ENCODE data around the gene CHPF.
A peak's percentile ranks its signal among the peaks of the same experiment; 100 is the strongest.

The CHPF gene

DNA sequence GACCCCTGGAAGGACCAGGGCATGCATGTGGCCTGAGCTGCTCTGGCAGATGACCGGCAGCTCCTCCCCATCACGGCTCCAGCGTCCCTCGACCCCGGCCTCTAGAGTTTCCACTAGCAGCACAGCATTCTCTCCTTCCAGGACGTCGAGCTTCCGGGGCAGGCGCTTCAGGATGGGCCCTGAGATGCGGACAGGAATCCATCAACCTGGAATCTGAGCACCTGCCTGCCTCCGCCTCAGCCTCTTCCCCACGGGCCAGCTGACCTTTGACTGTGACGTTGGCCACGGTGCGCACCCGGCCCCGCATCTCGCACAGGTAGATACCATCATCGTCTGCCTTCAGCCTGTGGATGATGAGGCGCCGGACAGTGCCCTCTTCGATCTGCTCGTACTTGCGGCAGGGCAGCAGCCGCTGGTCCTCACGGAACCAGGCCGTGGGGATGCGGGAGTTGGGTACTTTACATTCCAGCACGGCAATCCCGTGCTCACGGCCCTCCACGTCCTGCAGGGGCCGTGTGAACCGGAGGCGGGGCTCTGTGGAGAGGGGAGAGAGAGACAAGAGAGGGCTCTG lies 24.3 kb upstream of the CHPF start:
- no peak for DNase-seq

GRCh38 chr2:219567131-219567530 lies 23.5 kb upstream of the CHPF start:
- DNase-seq: no peak

DNA sequence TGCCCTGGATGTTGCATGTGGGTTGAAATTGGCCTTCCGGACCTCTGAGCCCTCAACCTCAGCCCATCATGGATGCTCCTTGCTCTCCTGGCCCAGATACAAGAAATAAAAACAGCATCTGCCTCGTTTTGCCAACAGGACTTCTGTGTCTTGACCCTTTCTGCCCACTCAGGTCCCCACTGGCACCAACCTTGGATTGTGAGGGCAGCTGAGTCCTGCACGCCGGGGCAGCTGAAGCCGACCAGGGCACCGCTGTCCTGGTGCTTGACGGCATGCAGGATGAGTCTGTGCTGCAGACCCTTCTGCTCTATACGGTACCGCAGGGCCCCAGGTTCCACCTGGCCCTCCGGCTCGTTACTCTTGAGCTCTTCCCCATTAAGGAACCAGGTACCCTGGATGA lies 23.0 kb upstream of the CHPF start:
- no peak for DNase-seq

DNA sequence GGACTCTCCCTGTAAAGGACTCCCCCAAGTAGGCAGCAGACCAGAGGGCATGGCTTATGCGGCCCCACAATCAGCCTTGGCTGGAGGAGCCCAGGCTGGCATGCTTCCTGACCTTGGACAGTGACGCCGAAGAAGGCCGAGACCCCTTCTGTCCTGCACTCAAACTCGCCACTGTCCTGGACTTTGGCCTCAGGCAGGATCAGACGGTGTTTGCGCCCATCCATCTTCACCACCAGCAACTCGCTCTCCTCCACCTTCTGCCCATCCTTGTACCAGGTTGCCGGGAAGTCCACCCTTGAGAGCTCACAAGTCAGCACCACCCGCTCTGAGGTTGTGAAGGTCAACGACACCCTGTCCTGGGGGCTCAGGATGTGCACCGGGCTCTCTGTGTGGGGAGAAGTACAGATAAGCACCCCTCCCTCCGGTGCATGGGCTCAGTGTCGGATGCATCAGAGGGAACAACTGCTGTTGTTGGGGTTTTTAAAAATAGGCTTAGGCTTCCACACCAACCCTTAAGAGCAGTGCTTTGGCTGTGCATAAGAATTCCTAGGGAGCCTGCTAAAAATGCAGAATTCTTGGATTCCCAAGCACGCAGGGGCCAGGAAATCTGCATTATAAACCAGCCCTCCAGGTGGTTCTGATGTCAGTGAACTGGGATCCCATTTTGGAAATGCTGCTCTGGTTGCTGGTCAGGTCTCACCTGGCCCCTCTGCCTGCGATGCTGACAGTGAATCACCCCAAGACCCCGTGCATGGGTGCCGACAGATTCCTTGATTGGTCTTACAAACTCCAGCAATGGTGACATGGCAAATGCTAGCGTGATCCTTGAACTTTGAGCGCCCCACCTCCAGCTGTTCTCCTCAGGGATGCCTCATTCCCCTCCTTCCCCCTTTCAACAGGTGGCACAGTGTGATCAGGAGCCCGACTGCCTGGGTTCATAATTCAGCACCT lies 21.8 kb upstream of the CHPF start:
- DNase-seq: no peak

- no peak for DNase-seq
These were observed 19.8 kb upstream of the CHPF start for GRCh38 chr2:219563271-219563928.

- DNase-seq: no peak
These were observed 18.7 kb upstream of the CHPF start for GRCh38 chr2:219562049-219563020.

GRCh38 chr2:219561179-219562048 lies 17.8 kb upstream of the CHPF start:
- DNase-seq: no peak

DNA sequence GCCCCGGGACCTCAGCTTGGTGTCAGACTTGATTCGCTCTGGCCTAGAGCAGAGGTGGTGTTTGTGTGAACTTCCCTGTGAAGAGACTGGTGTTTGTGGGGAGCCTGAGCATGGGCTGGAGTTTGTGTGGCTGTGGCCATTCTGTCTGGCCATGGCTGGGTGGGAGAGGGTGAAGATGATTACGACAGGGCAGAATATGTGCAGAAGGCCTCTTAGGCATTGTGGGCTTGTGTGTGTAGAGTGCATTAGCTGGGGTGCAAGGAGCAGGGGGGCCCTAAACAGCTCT lies 17.2 kb upstream of the CHPF start:
- no peak for DNase-seq

- DNase-seq: no peak
These were observed 16.7 kb upstream of the CHPF start for GRCh38 chr2:219560037-219560892.

DNA sequence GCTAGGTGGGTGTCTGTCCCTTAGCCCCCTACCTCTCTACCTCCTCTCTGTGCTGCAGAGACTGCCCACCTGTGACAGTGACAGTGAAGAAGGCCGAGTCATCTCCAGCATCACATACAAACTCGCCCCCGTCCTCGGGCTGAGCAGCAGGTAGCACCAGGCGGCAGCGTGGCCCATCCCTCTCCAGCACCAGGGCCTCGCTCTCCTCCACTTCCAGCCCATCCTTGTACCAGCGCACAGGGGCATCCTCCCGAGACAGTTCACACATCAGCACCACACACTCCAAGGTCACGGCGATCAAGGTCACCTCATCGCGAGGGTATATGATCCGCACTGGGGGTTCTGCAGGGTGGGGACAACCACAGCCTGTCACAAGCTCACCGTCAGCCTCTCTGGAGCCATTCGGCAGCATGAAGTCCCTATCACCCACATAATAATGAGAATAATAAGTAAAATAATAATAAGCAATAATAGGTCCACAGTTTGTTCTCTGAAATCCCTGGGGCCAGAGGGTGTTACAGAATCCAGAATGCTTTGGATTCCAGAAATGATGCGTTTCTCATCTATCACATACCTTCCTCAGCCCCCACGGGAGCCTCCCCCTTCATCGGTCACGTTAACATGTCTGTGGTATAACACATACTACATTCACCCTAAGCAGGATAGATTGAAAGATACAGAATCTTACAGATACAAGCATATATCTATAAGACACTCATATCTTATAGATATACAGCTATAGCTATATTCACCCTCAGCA lies 15.7 kb upstream of the CHPF start:
- no peak for DNase-seq

- no peak for DNase-seq
These were observed 14.5 kb upstream of the CHPF start for GRCh38 chr2:219557791-219558785.

- no peak for DNase-seq
These were observed 13.7 kb upstream of the CHPF start for GRCh38 chr2:219557320-219557719.

GRCh38 chr2:219556413-219556812 lies 12.8 kb upstream of the CHPF start:
- no peak for DNase-seq

DNA sequence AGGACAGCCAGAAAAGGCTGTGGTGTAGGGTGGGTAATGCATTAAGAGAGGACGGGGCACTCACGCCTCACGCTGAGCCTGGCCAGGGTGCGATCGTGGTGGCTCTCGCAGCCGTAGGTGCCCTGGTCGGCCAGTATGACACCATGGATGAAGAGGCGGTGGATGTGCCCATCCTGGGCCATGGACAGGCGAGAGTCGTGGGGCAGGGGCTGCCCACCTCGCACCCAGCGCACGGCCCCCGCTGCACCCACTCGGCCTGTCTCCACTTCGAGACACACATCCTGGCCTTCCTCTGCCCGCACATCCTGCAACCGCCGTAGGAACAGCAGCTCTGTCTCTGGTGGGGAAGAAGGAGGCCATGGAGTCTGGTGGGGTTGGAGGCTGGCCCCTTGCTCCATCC lies 12.3 kb upstream of the CHPF start:
- no peak for DNase-seq

DNA sequence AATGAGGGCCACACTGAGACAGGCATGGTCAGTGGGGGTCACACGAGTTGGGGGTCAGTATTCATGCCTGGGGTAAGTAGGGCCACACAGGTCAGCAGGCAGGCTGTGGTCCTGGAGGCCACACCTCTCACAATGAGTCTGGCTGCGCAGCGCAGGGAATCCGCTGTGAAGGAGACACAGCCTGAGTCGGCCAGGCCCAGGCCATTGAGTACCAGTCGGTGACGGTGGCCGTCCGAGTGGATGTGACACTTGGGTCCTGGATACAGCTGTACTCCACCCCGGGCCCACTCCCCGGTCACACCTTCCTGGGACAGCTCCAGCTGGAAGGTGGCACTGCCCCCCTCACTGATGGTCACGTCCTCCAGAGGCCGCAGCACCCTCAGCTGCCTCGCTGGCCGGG lies 10.7 kb upstream of the CHPF start:
- no peak for DNase-seq

GRCh38 chr2:219553463-219553963 lies 9.9 kb upstream of the CHPF start:
- no peak for DNase-seq

DNA sequence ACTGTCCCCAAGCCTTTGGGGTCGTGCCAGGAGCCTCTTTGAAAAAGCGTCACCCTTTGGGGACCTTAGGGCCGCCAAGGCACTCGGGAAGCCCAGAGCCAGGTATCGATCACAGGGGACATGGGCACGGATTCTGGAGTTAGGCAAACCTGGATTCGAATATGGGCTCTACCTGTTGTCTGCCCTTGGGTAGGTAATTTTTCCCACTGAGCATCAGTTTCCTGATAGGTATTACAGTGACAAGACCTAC lies 9.5 kb upstream of the CHPF start:
- DNase-seq: no peak

DNA sequence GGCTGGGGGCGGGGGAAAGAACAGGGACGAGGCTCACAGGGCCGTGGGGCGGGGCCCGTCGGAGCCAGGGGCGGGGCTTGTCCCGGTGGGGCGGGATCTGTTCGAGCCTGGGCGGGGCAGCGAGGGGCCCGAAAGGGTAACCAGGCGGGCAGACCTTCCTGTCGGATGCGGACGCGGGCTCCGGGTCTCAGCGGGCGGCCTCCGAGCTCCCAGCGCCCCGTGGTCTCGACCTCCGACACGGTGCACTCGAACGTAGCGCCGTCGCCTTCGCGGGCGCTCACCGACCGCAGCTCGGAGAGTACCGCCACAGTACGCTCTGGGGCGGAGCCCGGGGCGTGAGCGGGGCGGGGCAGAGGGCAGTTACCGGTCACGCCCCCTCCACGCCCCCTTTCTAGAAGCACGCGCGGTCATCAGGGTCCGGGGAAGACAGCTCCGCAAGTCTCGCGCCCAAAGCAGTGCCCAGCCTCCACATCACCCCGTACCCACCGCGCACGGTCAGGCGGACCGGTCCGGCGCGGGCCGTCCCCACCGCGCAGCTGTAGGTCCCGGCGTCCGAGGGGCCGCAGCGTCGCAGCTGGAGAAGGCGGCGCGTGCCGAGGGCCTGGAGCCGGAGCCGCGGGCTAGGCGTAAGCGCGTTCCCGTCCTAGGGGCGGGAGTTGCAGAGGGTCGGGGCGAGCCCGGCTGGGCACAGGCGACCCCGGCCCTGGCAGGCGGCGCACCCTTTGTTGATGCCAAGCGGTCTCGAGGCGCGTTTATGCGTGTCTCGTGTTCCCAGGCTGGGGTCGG lies 9.0 kb upstream of the CHPF start:
- peak; percentile 85 for DNase-seq
